Regular cardiac myocyte (primary cell): ENCODE results near the gene TMEM176A. TPM values are rescaled to one million over a fixed set of nuclear protein-coding genes. Genes with fewer than 3 reads are reported as not detected.

Source experiments
- total RNA-seq: library from RNA; depleted of rRNA; stranded (reverse); fragments of >200 nt; gene quantifications from 2 replicates; pipeline ENCODE4 v1.2.3, GENCODE V29; 2014

TMEM176A gene, protein sequence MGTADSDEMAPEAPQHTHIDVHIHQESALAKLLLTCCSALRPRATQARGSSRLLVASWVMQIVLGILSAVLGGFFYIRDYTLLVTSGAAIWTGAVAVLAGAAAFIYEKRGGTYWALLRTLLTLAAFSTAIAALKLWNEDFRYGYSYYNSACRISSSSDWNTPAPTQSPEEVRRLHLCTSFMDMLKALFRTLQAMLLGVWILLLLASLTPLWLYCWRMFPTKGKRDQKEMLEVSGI
- not detected in 2 replicates for total RNA-seq

DNA sequence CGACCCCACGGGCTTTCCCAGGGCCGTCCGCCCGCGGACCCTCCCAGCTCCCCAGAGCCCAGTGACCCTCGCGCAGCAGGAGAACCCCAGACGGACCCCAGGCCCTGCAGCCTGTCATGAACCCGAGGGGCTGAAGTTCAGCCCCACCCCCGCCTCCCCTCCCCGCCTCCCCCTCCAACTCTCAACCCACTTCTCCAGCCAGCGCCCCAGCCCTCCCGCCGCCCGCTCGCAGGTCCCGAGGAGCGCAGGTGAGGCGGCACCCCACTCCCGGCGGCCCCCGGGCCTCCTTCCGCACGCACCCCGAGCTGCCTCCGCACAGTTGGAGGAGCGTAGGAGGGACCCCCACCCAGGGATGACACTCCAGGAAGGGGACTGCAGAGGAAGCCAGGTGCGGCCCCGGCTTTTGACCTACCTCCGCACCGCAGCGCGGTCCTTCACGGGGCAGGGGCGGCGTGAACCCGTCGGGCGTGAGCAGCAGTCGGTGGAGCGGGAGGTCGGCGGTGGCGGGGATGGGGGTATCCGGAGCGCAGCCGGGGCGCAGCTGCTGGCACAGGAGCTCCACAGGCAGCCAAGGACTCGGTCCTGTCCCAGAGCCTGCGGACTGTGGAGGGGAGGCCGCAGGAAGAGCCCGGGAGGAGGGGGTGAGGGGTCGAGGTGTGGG, at the start of gene TMEM176A:
Gene TMEM176A, plus strand, starts transcription at position 189 of the 661 bp plus-strand sequence. CDS start 782 bp downstream, outside the sequence.

DNA sequence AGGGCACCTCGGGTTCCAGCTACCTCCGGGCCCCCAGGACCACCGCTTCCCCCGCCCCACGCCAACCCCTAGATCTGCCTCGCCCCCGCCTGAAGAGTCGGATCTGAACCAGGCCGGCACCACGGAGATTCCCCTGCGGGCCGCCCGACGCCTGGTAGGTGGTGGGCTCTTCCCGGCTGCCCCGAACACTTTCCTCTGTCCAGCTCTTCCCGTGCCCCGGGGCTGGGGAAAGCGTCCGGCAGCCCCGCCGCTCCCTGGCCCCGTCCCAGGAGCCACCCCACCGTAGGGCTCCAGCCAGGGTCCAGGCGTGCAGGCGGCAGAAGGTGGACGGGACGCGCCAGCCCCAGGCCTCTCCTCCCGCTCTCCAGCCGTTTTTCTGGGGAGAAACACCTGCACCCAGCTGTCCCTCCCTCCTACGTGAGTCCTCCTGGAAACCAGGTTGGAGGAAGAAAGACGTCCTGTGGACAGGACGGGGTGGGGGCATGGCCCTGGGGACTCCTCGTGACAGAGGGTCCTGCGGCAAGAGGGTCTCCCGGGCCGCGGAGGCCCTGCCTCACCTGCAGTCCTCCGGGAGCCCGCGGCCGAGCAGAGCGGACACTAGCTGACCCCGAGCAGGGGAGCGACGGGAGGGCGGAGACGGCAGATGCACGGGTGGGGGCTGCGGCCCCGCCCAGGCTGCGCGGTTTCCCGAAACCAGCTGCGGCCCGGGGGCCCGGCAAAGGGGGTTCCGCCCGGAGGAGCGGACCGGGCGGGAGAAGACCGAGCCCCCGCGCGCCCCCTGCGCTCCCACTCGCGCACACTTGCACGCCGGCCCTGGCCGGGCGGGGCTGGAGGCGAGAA, 608 bp upstream of the TMEM176A start, which contains the start of gene TMEM176B:
Gene TMEM176B, minus strand, starts transcription at position 624 of the 840 bp plus-strand sequence. CDS start 3,795 bp downstream, outside the sequence.

DNA sequence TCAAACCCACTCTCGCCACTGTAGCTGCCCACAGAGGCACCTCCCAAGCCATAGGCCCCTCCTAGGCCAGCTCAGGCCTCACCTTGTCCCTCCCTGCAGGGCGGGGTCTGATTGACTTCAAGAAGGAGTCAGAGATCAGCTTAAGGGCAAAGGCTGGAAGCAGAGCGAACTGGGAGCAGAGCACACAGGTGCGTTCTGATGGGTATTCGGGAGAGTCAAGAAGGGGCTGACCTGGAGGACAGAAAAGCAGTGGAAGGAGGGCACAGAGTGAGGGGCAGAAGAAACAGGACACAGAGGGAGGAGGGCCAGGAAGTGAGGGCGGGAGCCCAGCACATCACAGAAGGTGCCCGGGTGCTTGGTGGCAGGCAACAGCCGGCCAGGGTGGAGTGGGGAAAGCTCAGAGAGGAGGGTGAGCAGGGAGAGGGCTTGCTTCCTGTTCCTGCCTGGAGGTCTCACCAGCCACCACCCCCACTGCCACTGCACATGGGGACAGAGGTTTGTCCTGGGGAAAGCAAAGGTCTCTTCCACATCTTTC, 51.9 kb downstream of the TMEM176A start, which contains the start of gene AOC1:
Gene AOC1, plus strand, starts transcription at position 147 of the 535 bp plus-strand sequence. CDS start 3,954 bp downstream, outside the sequence.

Other genes with a start within 250 kb of the TMEM176A start
- gene GIMAP4, start 233.4 kb upstream of the TMEM176A start, total RNA-seq: 0.56 and 0.58 TPM in 2 replicates
- gene GIMAP6, start 168.4 kb upstream of the TMEM176A start, total RNA-seq: 0.19 and 0.56 TPM in 2 replicates
- gene GIMAP2, start 115.1 kb upstream of the TMEM176A start, total RNA-seq: 1.2 and 2.5 TPM in 2 replicates
- not detected in 2 replicates for gene GIMAP1, start 84.2 kb upstream of the TMEM176A start, total RNA-seq
- 0.28 and 0.38 TPM in 2 replicates for gene GIMAP5, start 63.4 kb upstream of the TMEM176A start, total RNA-seq
- not detected in 2 replicates for gene TMEM176B, start 405 bp upstream of the TMEM176A start, total RNA-seq
- gene AOC1, start 51.7 kb downstream of the TMEM176A start, total RNA-seq: not detected in 2 replicates
- gene KCNH2, start 177.6 kb downstream of the TMEM176A start, total RNA-seq: not detected in 2 replicates
- gene NOS3, start 190.2 kb downstream of the TMEM176A start, total RNA-seq: 1.1 and 5.8 TPM in 2 replicates
- under 0.01 and 2.0 TPM in 2 replicates for gene ATG9B, start 223.7 kb downstream of the TMEM176A start, total RNA-seq
- 26.5 and 37.4 TPM in 2 replicates for gene ABCB8, start 227.7 kb downstream of the TMEM176A start, total RNA-seq
- gene ASIC3, start 247.8 kb downstream of the TMEM176A start, total RNA-seq: under 0.01 and 0.19 TPM in 2 replicates